NT2/D1 (cell line): ENCODE results near the gene STRADB.

Source experiments
- SUZ12 ChIP-seq: IDR thresholded peaks from 2 replicates; pipeline ENCODE4 v1.6.1; 2011; ENCODE audit not compliant: insufficient read length, insufficient read depth; ENCODE audit errors: extremely low read depth
- YY1 ChIP-seq: IDR thresholded peaks from 2 replicates; pipeline ENCODE4 v1.6.1; 2011; ENCODE audit not compliant: insufficient read length, insufficient read depth
- ZNF274 ChIP-seq: IDR thresholded peaks from 2 replicates; pipeline ENCODE4 v1.6.1; 2011; ENCODE audit warnings: mild to moderate bottlenecking, low read depth, low read length

DNA sequence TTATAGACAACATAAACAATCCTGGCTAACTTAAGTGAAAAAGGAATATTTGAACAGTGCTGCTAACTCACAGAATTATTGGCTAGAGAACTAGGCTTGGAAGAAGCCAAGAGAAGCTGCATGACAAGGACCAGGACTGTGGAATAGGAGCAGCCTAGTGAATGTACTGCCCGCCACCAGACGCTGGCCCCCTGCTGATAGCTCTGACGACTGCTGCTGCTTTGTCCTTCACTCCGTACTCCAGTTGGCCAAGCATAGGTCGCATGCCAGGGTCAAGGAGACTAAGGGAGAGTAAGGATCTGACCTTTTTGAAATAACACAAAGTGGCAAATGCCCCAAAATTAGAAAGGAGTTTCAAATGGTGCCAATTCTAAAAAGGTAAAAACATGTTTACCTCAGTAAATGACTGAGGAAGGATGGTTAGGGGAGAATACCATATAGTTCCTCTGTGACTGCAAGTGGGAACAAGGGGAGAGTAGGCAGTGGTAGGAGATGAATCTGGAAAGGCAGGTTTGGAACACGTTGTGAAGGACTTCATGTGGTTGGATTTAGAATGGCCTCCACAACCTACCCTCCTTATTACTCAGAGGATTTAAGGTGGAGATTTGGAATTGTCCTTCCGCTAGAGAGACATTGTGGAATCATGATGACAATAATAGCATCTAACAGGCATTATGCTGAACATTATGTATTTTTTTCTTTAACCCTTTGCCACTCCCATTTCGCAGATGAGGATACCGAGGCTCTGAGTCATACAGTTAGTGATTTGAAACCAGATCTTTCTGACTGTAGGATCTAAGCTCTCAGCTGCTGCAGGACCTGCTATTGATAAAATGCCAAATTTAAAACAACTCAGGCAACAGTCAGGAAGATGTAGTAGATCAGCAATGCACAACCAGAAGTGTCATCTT, 19.5 kb downstream of the STRADB start:
- TF ChIP-seq YY1: no peak
- no peak for TF ChIP-seq SUZ12
- no peak for TF ChIP-seq ZNF274
